IMR-90 (cell line): Measurements from ENCODE around the gene ARHGAP24.

Source experiments
- CEBPB ChIP-seq: IDR thresholded peaks from 2 replicates; pipeline ENCODE4 v1.6.1; 2012; ENCODE audit warnings: low read depth, low read length, improper control_type of control experiment
- FOS ChIP-seq: fragments of 150-350 bp; IDR thresholded peaks from 2 replicates; pipeline ENCODE4 v1.6.1; 2016; ENCODE audit warnings: low read depth, low read length
- MAFK ChIP-seq: IDR thresholded peaks from 2 replicates; pipeline ENCODE4 v1.6.1; 2012; ENCODE audit warnings: low read depth, low read length, improper control_type of control experiment
- MAZ ChIP-seq: IDR thresholded peaks from 2 replicates; pipeline ENCODE4 v1.6.1; 2012; ENCODE audit warnings: low read depth, mild to moderate bottlenecking, low read length, improper control_type of control experiment, moderate library complexity, borderline replicate concordance
- NFE2L2 ChIP-seq: fragments of 150-350 bp; IDR thresholded peaks from 2 replicates; pipeline ENCODE4 v1.6.1; 2016; ENCODE audit warnings: low read depth, mild to moderate bottlenecking, low read length
- POLR2A ChIP-seq: IDR thresholded peaks from 2 replicates; pipeline ENCODE4 v1.6.1; 2012; ENCODE audit warnings: mild to moderate bottlenecking, low read depth, low read length
- RAD21 ChIP-seq: IDR thresholded peaks from 2 replicates; pipeline ENCODE4 v1.6.1; 2012; ENCODE audit warnings: low read length, improper control_type of control experiment
- RCOR1 ChIP-seq: IDR thresholded peaks from 2 replicates; pipeline ENCODE4 v1.6.1; 2012; ENCODE audit warnings: mild to moderate bottlenecking, low read length, improper control_type of control experiment; ENCODE audit not compliant: insufficient replicate concordance
- RFX5 ChIP-seq: IDR thresholded peaks from 2 replicates; pipeline ENCODE4 v1.8.0; 2012; ENCODE audit warnings: low read depth, mild to moderate bottlenecking, low read length, moderate library complexity
- SMC3 ChIP-seq: fragments of 150-350 bp; IDR thresholded peaks from 2 replicates; pipeline ENCODE4 v1.6.1; 2016; ENCODE audit warnings: low read depth, mild to moderate bottlenecking, antibody characterized with exemption, low read length, moderate library complexity
- TF ChIP-seq, protein P1 (sequence below): fragments of 150-350 bp; IDR thresholded peaks from 2 replicates; pipeline ENCODE4 v1.6.1; 2017; ENCODE audit warnings: mild to moderate bottlenecking, antibody characterized with exemption, low read length, low read depth
- TF ChIP-seq, protein P2 (sequence below): conservative IDR thresholded peaks from 2 replicates; pipeline ENCODE4 v1.5.1; 2012; ENCODE audit warnings: mild to moderate bottlenecking, low read depth, low read length, improper control_type of control experiment
- TF ChIP-seq, protein P3 (sequence below): fragments of 150-350 bp; IDR thresholded peaks from 2 replicates; pipeline ENCODE4 v1.6.1; 2016; ENCODE audit warnings: low read depth, mild to moderate bottlenecking, low read length, moderate library complexity, borderline replicate concordance

DNA sequence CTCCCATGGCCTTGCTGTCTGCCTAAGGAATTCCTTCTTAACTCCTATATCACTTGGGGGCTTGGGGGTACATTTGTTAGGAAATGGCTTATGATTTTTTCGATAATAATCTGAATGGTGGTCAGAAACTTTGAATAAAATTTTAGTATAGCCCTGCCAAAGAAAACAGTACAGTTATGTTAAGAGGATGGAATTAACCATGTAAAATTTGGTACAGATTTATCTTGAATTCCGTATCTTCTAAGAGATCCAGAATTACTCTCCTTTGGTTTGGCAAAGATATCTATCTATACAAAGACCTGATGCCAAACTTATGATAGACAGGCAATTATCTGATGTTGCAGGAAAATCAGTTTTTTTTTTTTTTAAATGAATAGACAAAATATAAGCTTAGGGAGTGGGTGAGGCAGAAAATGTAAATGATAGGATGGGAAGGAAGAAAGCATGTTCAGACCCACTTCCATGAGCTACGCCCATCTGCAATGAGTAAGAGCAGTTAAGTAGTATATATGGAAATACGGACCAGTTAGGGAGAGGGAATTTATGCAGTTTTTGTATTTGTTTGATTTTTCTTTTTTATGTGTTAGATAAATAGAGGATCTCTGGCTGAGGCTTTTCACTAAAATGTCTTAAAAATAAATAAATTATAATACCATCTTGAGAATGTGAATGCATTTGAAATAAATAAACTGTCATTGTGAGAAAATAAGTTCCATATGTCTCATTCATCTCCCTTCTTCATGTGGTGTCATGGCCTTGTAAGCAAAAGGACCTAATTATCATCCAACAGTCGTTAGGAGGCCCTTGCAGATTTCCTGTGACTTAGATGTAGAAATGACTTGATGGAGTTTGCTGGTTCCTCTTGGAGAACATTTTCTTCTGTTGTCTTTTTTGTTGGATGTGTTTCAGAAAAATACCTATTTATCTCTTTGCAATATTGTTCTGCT lies 389.6 kb downstream of the ARHGAP24 start:
- TF ChIP-seq SMC3 (no peak), MAZ (no peak), RFX5 (no peak), CEBPB (no peak), MAFK (no peak), POLR2A (no peak), FOS (no peak), RAD21 (no peak), NFE2L2 (no peak), RCOR1 (no peak)
- TF ChIP-seq, protein P1, sequence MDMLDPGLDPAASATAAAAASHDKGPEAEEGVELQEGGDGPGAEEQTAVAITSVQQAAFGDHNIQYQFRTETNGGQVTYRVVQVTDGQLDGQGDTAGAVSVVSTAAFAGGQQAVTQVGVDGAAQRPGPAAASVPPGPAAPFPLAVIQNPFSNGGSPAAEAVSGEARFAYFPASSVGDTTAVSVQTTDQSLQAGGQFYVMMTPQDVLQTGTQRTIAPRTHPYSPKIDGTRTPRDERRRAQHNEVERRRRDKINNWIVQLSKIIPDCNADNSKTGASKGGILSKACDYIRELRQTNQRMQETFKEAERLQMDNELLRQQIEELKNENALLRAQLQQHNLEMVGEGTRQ, result no peak
- TF ChIP-seq, protein P2, sequence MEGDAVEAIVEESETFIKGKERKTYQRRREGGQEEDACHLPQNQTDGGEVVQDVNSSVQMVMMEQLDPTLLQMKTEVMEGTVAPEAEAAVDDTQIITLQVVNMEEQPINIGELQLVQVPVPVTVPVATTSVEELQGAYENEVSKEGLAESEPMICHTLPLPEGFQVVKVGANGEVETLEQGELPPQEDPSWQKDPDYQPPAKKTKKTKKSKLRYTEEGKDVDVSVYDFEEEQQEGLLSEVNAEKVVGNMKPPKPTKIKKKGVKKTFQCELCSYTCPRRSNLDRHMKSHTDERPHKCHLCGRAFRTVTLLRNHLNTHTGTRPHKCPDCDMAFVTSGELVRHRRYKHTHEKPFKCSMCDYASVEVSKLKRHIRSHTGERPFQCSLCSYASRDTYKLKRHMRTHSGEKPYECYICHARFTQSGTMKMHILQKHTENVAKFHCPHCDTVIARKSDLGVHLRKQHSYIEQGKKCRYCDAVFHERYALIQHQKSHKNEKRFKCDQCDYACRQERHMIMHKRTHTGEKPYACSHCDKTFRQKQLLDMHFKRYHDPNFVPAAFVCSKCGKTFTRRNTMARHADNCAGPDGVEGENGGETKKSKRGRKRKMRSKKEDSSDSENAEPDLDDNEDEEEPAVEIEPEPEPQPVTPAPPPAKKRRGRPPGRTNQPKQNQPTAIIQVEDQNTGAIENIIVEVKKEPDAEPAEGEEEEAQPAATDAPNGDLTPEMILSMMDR, result no peak
- TF ChIP-seq, protein P3, sequence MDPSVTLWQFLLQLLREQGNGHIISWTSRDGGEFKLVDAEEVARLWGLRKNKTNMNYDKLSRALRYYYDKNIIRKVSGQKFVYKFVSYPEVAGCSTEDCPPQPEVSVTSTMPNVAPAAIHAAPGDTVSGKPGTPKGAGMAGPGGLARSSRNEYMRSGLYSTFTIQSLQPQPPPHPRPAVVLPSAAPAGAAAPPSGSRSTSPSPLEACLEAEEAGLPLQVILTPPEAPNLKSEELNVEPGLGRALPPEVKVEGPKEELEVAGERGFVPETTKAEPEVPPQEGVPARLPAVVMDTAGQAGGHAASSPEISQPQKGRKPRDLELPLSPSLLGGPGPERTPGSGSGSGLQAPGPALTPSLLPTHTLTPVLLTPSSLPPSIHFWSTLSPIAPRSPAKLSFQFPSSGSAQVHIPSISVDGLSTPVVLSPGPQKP, result no peak
